GM12878 (cell line): ENCODE data around the gene FGF23. TPM values are rescaled to one million over a fixed set of nuclear protein-coding genes. Genes with fewer than 3 reads are reported as not detected.

Experiments
- ATAC-seq: fragments of 200-7000 bp; cut with Tn5 transposase; 3 replicates; pipeline ENCODE4 v1.9.1; 2020; ENCODE audit warnings: mild to moderate bottlenecking, moderate library complexity
- BruUV-seq: library from RNA; stranded (reverse); fragments of 400-500 nt; replicated peaks from 2 replicates; lab custom pipeline; 2021; lab: Mats Ljungman, UMichigan
- CTCF ChIA-PET: fragments of 300-600 bp; sonication (Branson Sonifier 250); formaldehyde crosslinking; extraction: SDS; loops from one replicate; lab custom pipeline; 2021; ENCODE audit warnings: inconsistent platforms; lab: Yijun Ruan, JAX
- POLR2A ChIA-PET: fragments of 350-600 bp; formaldehyde crosslinking; extraction: SDS; loops from one replicate; lab custom pipeline; 2021; ENCODE audit warnings: inconsistent platforms; lab: Charles Lee
- RAD21 ChIA-PET: fragments of 300-600 bp; sonication (Branson Sonifier 250); formaldehyde crosslinking; loops from one replicate; lab custom pipeline; 2023; ENCODE audit warnings: antibody characterized with exemption; ENCODE audit not compliant: unreplicated experiment; lab: Charles Lee
- SMC1A ChIA-PET: fragments of 300-600 bp; sonication (Branson Sonifier 250); formaldehyde crosslinking; loops from one replicate; lab custom pipeline; 2023; ENCODE audit not compliant: unreplicated experiment, uncharacterized antibody; lab: Charles Lee
- DNase-seq: peaks from one replicate; pipeline ENCODE4 v3.0.0-alpha.2; 2011; ENCODE audit warnings: low read depth, low spot score
- FAIRE-seq: peaks from 3 replicates; lab custom pipeline; 2011; peaks lifted over from hg19 to GRCh38; lab: Jason Lieb, UNC
- H2AFZ ChIP-seq: 2 replicates; pipeline ENCODE4 v1.6.0; 2011; ENCODE audit warnings: low read depth, low read length, control low read depth; ENCODE audit not compliant: control insufficient read depth
- H3K27ac ChIP-seq: 2 replicates; pipeline ENCODE4 v1.5.1; 2011; ENCODE audit warnings: control low read depth; ENCODE audit not compliant: control insufficient read depth, insufficient read depth
- H3K27me3 ChIP-seq, 2 experiments: replicated peaks in 1 of 2; 2 replicates each; pipeline versions ENCODE4 v1.6.0 to v1.6.1; 2011; ENCODE audit warnings: low read length in 1 of 2; ENCODE audit not compliant: control insufficient read depth in 2 of 2, insufficient read depth in 2 of 2
- H3K36me3 ChIP-seq, 2 experiments: 2 replicates each; pipeline ENCODE4 v1.5.1; 2011; ENCODE audit warnings: low read length in 1 of 2; ENCODE audit not compliant: control insufficient read depth in 2 of 2, insufficient read depth in 2 of 2
- H3K4me1 ChIP-seq: 2 replicates; pipeline ENCODE4 v1.6.1; 2011; ENCODE audit warnings: mild to moderate bottlenecking, low read length, moderate library complexity, mixed read lengths; ENCODE audit not compliant: control insufficient read depth, insufficient read depth
- H3K4me2 ChIP-seq: 2 replicates; pipeline ENCODE4 v1.6.0; 2011; ENCODE audit warnings: control low read depth; ENCODE audit not compliant: control insufficient read depth, insufficient read depth
- H3K4me3 ChIP-seq: fragments of 200-600 bp; sonication (generic); 2 replicates; pipeline ENCODE4 v1.5.1; 2016
- H3K79me2 ChIP-seq: 2 replicates; pipeline ENCODE4 v1.6.0; 2011; ENCODE audit warnings: low read length; ENCODE audit not compliant: control insufficient read depth, insufficient read depth
- H3K9ac ChIP-seq: 2 replicates; pipeline ENCODE4 v1.8.0; 2011; ENCODE audit warnings: low read length, control low read depth, mixed read lengths; ENCODE audit not compliant: control insufficient read depth, insufficient read depth
- H3K9me3 ChIP-seq: replicated peaks from 3 replicates; pipeline ENCODE4 v1.5.1; 2011; ENCODE audit warnings: mild to moderate bottlenecking, low read length; ENCODE audit not compliant: control insufficient read depth, insufficient read depth
- H4K20me1 ChIP-seq: 2 replicates; pipeline ENCODE4 v1.6.0; 2011; ENCODE audit not compliant: control insufficient read depth, insufficient read depth
- CHD4 ChIP-seq: fragments of 200-600 bp; sonication (generic); IDR thresholded peaks from 2 replicates; pipeline ENCODE4 v1.6.1; 2016; ENCODE audit warnings: mild to moderate bottlenecking
- ETV6 ChIP-seq, 2 experiments: fragments of 450-650 bp in 1 of 2; IDR thresholded peaks in 1 of 2; conservative IDR thresholded peaks in 1 of 2; 2 replicates each; pipeline ENCODE4 v1.6.1; 2014; ENCODE audit warnings: antibody characterized with exemption in 1 of 2, borderline replicate concordance in 1 of 2, low read depth in 1 of 2, mild to moderate bottlenecking in 1 of 2, moderate library complexity in 1 of 2
- FOXM1 ChIP-seq: IDR thresholded peaks from 2 replicates; pipeline ENCODE4 v1.6.1; 2012; ENCODE audit warnings: low read depth, mild to moderate bottlenecking, inconsistent platforms, low read length, moderate library complexity
- KAT2A ChIP-seq: conservative IDR thresholded peaks from 2 replicates; pipeline ENCODE4 v1.6.1; 2011; ENCODE audit warnings: low read depth, low read length; ENCODE audit not compliant: control insufficient read depth
- MXI1 ChIP-seq: fragments of 150-350 bp; IDR thresholded peaks from 2 replicates; pipeline ENCODE4 v1.6.1; 2011; ENCODE audit warnings: low read depth, mild to moderate bottlenecking, inconsistent platforms, low read length, improper control_type of control experiment
- RELA ChIP-seq: fragments of 450-650 bp; IDR thresholded peaks from 2 replicates; pipeline ENCODE4 v1.8.0; 2014; ENCODE audit warnings: borderline replicate concordance; ENCODE audit not compliant: partially characterized antibody
- RUNX3 ChIP-seq: IDR thresholded peaks from 2 replicates; pipeline ENCODE4 v1.6.1; 2012; ENCODE audit warnings: low read length, inconsistent platforms
- SIX5 ChIP-seq: IDR thresholded peaks from 2 replicates; pipeline ENCODE4 v1.6.1; 2011; ENCODE audit warnings: mild to moderate bottlenecking, low read depth, low read length, moderate library complexity; ENCODE audit not compliant: severe bottlenecking
- ZNF217 ChIP-seq: fragments of 450-650 bp; IDR thresholded peaks from 2 replicates; pipeline ENCODE4 v1.6.1; 2017; ENCODE audit warnings: antibody characterized with exemption, mild to moderate bottlenecking
- WGBS: methylation state at CpG from one replicate; pipeline ENCODE4 v1.1.6; 2016; ENCODE audit warnings: low lambda C conversion rate; ENCODE audit not compliant: insufficient replicate concordance, insufficient coverage; ENCODE audit errors: missing lambda C conversion rate; 5-methylcytosine and 5-hydroxymethylcytosine counted together
- in situ Hi-C: fragments of 300-500 bp; cut with MboI; formaldehyde crosslinking; loops from 9 replicates; pipeline ENCODE4 v1.14.3; 2018; ENCODE audit warnings: mixed read lengths
- intact Hi-C: fragments of 100-400 bp; cut with micrococcal nuclease; formaldehyde crosslinking; loops from one replicate; pipeline ENCODE4 v1.14.2; 2022; ENCODE audit not compliant: unreplicated experiment
- polyA plus RNA-seq, 11 experiments: library from polyadenylated mRNA; depleted of rRNA in 4 of 11; unstranded in 6 of 11; stranded (reverse) in 5 of 11; fragments of >200 nt; fragmentation: Nextera tagmentation in 4 of 11; fragmentation: Illumina TruSeq in 1 of 11; extraction: Ambion mirVana in 4 of 11; extraction: Trizol in 1 of 11; gene quantifications; 1 replicate in 1 of 11; 2 replicates in 10 of 11; pipeline versions ENCODE4 v1.2.1 to v1.2.3, GENCODE V29; 2011 to 2016; ENCODE audit warnings: inconsistent platforms in 2 of 11, missing spikeins in 2 of 11, low read depth in 1 of 11
- total RNA-seq, 4 experiments: library from RNA; depleted of rRNA in 3 of 4; stranded (reverse); fragments of >200 nt in 3 of 4; fragmentation: Illumina TruSeq in 1 of 4; extraction: Trizol in 1 of 4; gene quantifications; 2 replicates each; pipeline versions ENCODE4 v1.2.1 to v1.2.3, GENCODE V29; 2013 to 2021
- TF ChIP-seq, protein P1 (sequence below): IDR thresholded peaks from 2 replicates; pipeline ENCODE4 v1.6.1; 2011; ENCODE audit warnings: low read depth, low read length, improper control_type of control experiment, borderline replicate concordance
- TF ChIP-seq, protein P2 (sequence below): IDR thresholded peaks from 2 replicates; pipeline ENCODE4 v1.6.1; 2012; ENCODE audit warnings: low read depth, low read length, improper control_type of control experiment
- TF ChIP-seq, protein P3 (sequence below): fragments of 450-650 bp; IDR thresholded peaks from 2 replicates; pipeline ENCODE4 v1.6.1; 2018; ENCODE audit warnings: mild to moderate bottlenecking, low read depth, moderate library complexity; ENCODE audit not compliant: partially characterized antibody
- TF ChIP-seq, protein P4 (sequence below): IDR thresholded peaks from 2 replicates; pipeline ENCODE4 v1.6.1; 2011; ENCODE audit warnings: low read depth, mild to moderate bottlenecking, low read length, moderate library complexity, borderline replicate concordance; ENCODE audit errors: extremely low read depth
- TF ChIP-seq, protein P5 (sequence below): fragments of 450-650 bp; IDR thresholded peaks from 2 replicates; pipeline ENCODE4 v1.6.1; 2017; ENCODE audit warnings: mild to moderate bottlenecking

Gene FGF23
- total and polyA plus RNA-seq, 10 of the 15 experiments (the other 5 are each of a cell fraction or from before 2014, with no cell fraction given): not detected

DNA sequence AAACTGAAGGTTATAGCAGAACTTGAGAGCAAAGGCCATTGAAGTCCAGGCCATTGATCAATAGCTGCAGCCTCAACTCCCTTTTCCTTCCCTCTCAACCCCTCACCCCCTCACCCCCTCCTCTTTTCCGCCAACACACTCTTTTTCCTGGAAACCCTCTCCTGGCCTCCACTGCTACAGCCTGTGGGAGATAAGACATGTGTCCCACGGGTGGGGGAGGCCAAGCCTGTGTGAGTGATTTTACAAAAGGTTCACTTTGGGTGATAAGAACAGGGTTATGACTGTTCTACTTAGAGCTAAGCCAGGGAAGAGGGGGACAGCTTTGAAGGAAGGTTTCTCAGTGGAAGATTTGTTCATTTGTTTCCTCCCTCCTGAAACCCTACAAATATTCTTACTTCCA, 9.2 kb upstream of the FGF23 start (continued):
- TF ChIP-seq, protein P1, sequence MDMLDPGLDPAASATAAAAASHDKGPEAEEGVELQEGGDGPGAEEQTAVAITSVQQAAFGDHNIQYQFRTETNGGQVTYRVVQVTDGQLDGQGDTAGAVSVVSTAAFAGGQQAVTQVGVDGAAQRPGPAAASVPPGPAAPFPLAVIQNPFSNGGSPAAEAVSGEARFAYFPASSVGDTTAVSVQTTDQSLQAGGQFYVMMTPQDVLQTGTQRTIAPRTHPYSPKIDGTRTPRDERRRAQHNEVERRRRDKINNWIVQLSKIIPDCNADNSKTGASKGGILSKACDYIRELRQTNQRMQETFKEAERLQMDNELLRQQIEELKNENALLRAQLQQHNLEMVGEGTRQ: no peak
- no peak for TF ChIP-seq MXI1
- TF ChIP-seq, protein P2, sequence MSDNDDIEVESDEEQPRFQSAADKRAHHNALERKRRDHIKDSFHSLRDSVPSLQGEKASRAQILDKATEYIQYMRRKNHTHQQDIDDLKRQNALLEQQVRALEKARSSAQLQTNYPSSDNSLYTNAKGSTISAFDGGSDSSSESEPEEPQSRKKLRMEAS: no peak
- TF ChIP-seq FOXM1: no peak
- TF ChIP-seq, protein P3, sequence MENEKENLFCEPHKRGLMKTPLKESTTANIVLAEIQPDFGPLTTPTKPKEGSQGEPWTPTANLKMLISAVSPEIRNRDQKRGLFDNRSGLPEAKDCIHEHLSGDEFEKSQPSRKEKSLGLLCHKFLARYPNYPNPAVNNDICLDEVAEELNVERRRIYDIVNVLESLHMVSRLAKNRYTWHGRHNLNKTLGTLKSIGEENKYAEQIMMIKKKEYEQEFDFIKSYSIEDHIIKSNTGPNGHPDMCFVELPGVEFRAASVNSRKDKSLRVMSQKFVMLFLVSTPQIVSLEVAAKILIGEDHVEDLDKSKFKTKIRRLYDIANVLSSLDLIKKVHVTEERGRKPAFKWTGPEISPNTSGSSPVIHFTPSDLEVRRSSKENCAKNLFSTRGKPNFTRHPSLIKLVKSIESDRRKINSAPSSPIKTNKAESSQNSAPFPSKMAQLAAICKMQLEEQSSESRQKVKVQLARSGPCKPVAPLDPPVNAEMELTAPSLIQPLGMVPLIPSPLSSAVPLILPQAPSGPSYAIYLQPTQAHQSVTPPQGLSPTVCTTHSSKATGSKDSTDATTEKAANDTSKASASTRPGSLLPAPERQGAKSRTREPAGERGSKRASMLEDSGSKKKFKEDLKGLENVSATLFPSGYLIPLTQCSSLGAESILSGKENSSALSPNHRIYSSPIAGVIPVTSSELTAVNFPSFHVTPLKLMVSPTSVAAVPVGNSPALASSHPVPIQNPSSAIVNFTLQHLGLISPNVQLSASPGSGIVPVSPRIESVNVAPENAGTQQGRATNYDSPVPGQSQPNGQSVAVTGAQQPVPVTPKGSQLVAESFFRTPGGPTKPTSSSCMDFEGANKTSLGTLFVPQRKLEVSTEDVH: no peak

DNA sequence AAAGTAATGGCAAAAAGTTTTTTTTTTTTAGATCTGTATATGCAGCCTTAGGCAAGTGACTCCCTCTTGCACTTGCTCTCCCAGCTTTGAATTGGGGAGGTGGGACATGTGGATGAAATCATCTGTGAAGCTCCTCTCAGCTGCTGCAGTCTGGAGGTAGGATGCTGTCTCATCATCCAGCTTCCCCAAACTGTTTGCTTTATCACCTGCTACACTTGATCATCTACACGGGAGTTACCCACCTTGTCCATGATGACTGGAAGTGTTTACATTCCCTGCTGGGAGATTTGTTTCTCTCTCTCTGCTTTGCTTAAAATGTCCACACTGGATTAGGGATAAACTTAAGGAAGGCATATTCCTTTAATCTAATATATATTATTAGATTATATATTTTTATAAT, 8.5 kb upstream of the FGF23 start:
- intact Hi-C loops: no loop called here
- Histone ChIP-seq H3K9me3 (no peaks in the 10 kb centered on the region), H3K4me3 (no peak overlapping the region), H3K36me3 (no peaks in the 10 kb centered on the region), H3K4me1 (no peaks in the 10 kb centered on the region), H3K4me2 (no peak overlapping the region), H4K20me1 (no peaks in the 10 kb centered on the region), H3K27me3 (peaks cover 0 to 3% of the 10 kb centered on the region in 2 experiments; a peak in 3 of 4 replicates), H3K27ac (no peak overlapping the region), H3K9ac (no peak overlapping the region), H2AFZ (no peak overlapping the region), H3K79me2 (no peaks in the 10 kb centered on the region)
- SMC1A ChIA-PET: interaction anchor here (0.8 to 1.6 kb wide), 3 partner anchors 8 to 138 kb away, joined by 3 read pairs; no protein-coding TSS in a partner anchor
- FAIRE-seq: no peak
- BruUV-seq: no TSS peak
- 43% methylated on average over 1 of the region's 1 CpG for WGBS
- POLR2A ChIA-PET: no interaction called here
- RAD21 ChIA-PET: no interaction called here
- no peak for DNase-seq
- CTCF ChIA-PET: no interaction called here
- ATAC-seq: no peak
- TF ChIP-seq SIX5: no peak
- no peak for TF ChIP-seq RUNX3
- no peak for TF ChIP-seq ZNF217
- no peak for TF ChIP-seq KAT2A
- TF ChIP-seq ETV6 (conservative IDR thresholded peaks at IDR 0.05 in 1 of 2, IDR thresholded peaks at IDR 0.05 in 1 of 2; ENCODE audit: borderline replicate concordance in 1 of 2, low read depth in 1 of 2): no peak
- TF ChIP-seq, protein P4, sequence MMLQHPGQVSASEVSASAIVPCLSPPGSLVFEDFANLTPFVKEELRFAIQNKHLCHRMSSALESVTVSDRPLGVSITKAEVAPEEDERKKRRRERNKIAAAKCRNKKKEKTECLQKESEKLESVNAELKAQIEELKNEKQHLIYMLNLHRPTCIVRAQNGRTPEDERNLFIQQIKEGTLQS: no peak
- no peak for TF ChIP-seq RELA
- no peak for TF ChIP-seq CHD4
- TF ChIP-seq, protein P5, sequence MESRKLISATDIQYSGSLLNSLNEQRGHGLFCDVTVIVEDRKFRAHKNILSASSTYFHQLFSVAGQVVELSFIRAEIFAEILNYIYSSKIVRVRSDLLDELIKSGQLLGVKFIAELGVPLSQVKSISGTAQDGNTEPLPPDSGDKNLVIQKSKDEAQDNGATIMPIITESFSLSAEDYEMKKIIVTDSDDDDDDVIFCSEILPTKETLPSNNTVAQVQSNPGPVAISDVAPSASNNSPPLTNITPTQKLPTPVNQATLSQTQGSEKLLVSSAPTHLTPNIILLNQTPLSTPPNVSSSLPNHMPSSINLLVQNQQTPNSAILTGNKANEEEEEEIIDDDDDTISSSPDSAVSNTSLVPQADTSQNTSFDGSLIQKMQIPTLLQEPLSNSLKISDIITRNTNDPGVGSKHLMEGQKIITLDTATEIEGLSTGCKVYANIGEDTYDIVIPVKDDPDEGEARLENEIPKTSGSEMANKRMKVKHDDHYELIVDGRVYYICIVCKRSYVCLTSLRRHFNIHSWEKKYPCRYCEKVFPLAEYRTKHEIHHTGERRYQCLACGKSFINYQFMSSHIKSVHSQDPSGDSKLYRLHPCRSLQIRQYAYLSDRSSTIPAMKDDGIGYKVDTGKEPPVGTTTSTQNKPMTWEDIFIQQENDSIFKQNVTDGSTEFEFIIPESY: no peak
- in situ Hi-C loops: no loop called here
